A549 (cell line): ENCODE results near the gene C10orf90. TPM values are rescaled to one million over a fixed set of nuclear protein-coding genes. Genes with fewer than 3 reads are reported as not detected.

Experiments
- ATAC-seq, 2 experiments: fragments of 200-7000 bp in 1 of 2; fragments of >200 bp in 1 of 2; cut with Nextera tagmentation in 1 of 2; cut with Tn5 transposase in 1 of 2; 3 replicates each; pipeline versions ENCODE4 v1.8.0 to v1.9.1; 2018 to 2020; ENCODE audit warnings: mild to moderate bottlenecking in 1 of 2, moderate library complexity in 1 of 2
- CTCF ChIA-PET: fragments of 300-600 bp; sonication (Branson Sonifier 250); formaldehyde crosslinking; extraction: SDS; loops from one replicate; lab custom pipeline; 2021; ENCODE audit warnings: antibody characterized with exemption, inconsistent platforms; lab: Yijun Ruan, JAX
- POLR2A ChIA-PET: fragments of 350-600 bp; formaldehyde crosslinking; extraction: SDS; loops from one replicate; lab custom pipeline; 2021; ENCODE audit warnings: antibody characterized with exemption, inconsistent platforms; lab: Yijun Ruan, JAX
- DNase-seq, 2 experiments: peaks; one replicate each; pipeline versions ENCODE4 v3.0.0 to v3.0.0-alpha.2; 2011 to 2016; ENCODE audit warnings: low read depth in 1 of 2, low spot score in 1 of 2
- FAIRE-seq: peaks from 2 replicates; lab custom pipeline; 2011; peaks lifted over from hg19 to GRCh38; lab: Jason Lieb, UNC
- H3K27ac ChIP-seq, 2 experiments: fragments of >200 bp; sonication (Bioruptor Twin); formaldehyde crosslinking; 3 replicates each; pipeline ENCODE4 v1.5.1; 2016 to 2017
- H3K4me1 ChIP-seq: fragments of >200 bp; sonication (Bioruptor Twin); formaldehyde crosslinking; 3 replicates; pipeline ENCODE4 v1.6.1; 2016
- H3K4me2 ChIP-seq: fragments of >200 bp; sonication (Bioruptor Twin); formaldehyde crosslinking; 3 replicates; pipeline ENCODE4 v1.6.1; 2016
- H3K4me3 ChIP-seq: fragments of >200 bp; sonication (Bioruptor Twin); formaldehyde crosslinking; 3 replicates; pipeline ENCODE4 v1.5.1; 2016
- H3K9me3 ChIP-seq: fragments of >200 bp; sonication (Bioruptor Twin); formaldehyde crosslinking; 3 replicates; pipeline ENCODE4 v1.6.1; 2016
- CEBPB ChIP-seq, 2 experiments: fragments of >200 bp in 1 of 2; sonication (Bioruptor Twin) in 1 of 2; formaldehyde crosslinking in 1 of 2; IDR thresholded peaks; 2 replicates each; pipeline ENCODE4 v1.6.1; 2012 to 2016
- CHD4 ChIP-seq: fragments of 200-600 bp; sonication (generic); IDR thresholded peaks from 2 replicates; pipeline ENCODE4 v1.6.1; 2016; ENCODE audit warnings: antibody characterized with exemption, mild to moderate bottlenecking, borderline replicate concordance
- E2F6 ChIP-seq: IDR thresholded peaks from 2 replicates; pipeline ENCODE4 v1.6.1; 2012; ENCODE audit warnings: low read depth, borderline replicate concordance
- EHF ChIP-seq: fragments of 250-450 bp; sonication (Bioruptor Pico); IDR thresholded peaks from 2 replicates; pipeline ENCODE4 v1.5.0; 2020; ENCODE audit warnings: mild to moderate bottlenecking
- EHMT2 ChIP-seq: fragments of 200-600 bp; sonication (generic); IDR thresholded peaks from 2 replicates; pipeline ENCODE4 v1.6.1; 2016; ENCODE audit warnings: antibody characterized with exemption, low read depth, mild to moderate bottlenecking, moderate library complexity
- ESRRA ChIP-seq: fragments of 150-350 bp; IDR thresholded peaks from 2 replicates; pipeline ENCODE4 v1.6.1; 2014; ENCODE audit warnings: mild to moderate bottlenecking, low read length, borderline replicate concordance
- FOSB ChIP-seq: fragments of 250-450 bp; sonication (Bioruptor Pico); IDR thresholded peaks from 2 replicates; pipeline ENCODE4 v1.5.0; 2020; ENCODE audit warnings: mild to moderate bottlenecking, moderate library complexity
- NPAS2 ChIP-seq: fragments of 250-450 bp; sonication (Bioruptor Pico); IDR thresholded peaks from 2 replicates; pipeline ENCODE4 v1.8.0; 2022; ENCODE audit warnings: mild to moderate bottlenecking, moderate library complexity, borderline replicate concordance
- NR3C1 ChIP-seq: fragments of >200 bp; sonication (Bioruptor Twin); formaldehyde crosslinking; IDR thresholded peaks from 3 replicates; pipeline ENCODE4 v1.6.1; 2017
- RARB ChIP-seq: fragments of 250-450 bp; sonication (Bioruptor Pico); IDR thresholded peaks from 2 replicates; pipeline ENCODE4 v1.8.0; 2021; ENCODE audit warnings: mild to moderate bottlenecking, moderate library complexity
- RCOR1 ChIP-seq: fragments of 150-350 bp; IDR thresholded peaks from 2 replicates; pipeline ENCODE4 v1.6.1; 2014; ENCODE audit warnings: antibody characterized with exemption, low read length, low read depth
- RNF2 ChIP-seq: fragments of 200-600 bp; sonication (generic); IDR thresholded peaks from 2 replicates; pipeline ENCODE4 v1.6.1; 2016; ENCODE audit warnings: low read depth, mild to moderate bottlenecking, antibody characterized with exemption, moderate library complexity, borderline replicate concordance
- SMC3 ChIP-seq: fragments of >200 bp; sonication (Bioruptor Twin); formaldehyde crosslinking; IDR thresholded peaks from 3 replicates; pipeline ENCODE4 v1.6.1; 2018; ENCODE audit warnings: inconsistent platforms
- TFCP2L1 ChIP-seq: fragments of 250-450 bp; sonication (Bioruptor Pico); IDR thresholded peaks from 2 replicates; pipeline ENCODE4 v1.5.0; 2021; ENCODE audit warnings: mild to moderate bottlenecking
- TP53 ChIP-seq: fragments of 250-450 bp; sonication (Bioruptor Pico); IDR thresholded peaks from 2 replicates; pipeline ENCODE4 v1.5.0; 2021; ENCODE audit warnings: mild to moderate bottlenecking, moderate library complexity
- WGBS: methylation state at CpG from one replicate; pipeline ENCODE4 v1.1.6; 2017; ENCODE audit errors: missing lambda C conversion rate; 5-methylcytosine and 5-hydroxymethylcytosine counted together
- polyA plus RNA-seq, 4 experiments: library from polyadenylated mRNA; depleted of rRNA in 3 of 4; stranded (reverse); fragments of >200 nt; fragmentation: RNase III in 1 of 4; extraction: RNeasy Plus Mini Kit Qiagen cat#74134 plus additional on column Dnase treatment in 1 of 4; gene quantifications; 2 replicates in 3 of 4; 3 replicates in 1 of 4; pipeline ENCODE4 v1.2.3, GENCODE V29; 2011 to 2017
- TF ChIP-seq, protein P1 (sequence below): fragments of 200-600 bp; sonication (generic); IDR thresholded peaks from 2 replicates; pipeline ENCODE4 v1.6.1; 2016; ENCODE audit warnings: antibody characterized with exemption, mild to moderate bottlenecking, moderate library complexity
- TF ChIP-seq, protein P2 (sequence below): IDR thresholded peaks from 2 replicates; pipeline ENCODE4 v1.6.1; 2012

Gene C10orf90
- polyA plus RNA-seq, 2 of the 4 experiments (the other 2 are of a cell fraction), result 0.70 to 2.0 TPM

DNA sequence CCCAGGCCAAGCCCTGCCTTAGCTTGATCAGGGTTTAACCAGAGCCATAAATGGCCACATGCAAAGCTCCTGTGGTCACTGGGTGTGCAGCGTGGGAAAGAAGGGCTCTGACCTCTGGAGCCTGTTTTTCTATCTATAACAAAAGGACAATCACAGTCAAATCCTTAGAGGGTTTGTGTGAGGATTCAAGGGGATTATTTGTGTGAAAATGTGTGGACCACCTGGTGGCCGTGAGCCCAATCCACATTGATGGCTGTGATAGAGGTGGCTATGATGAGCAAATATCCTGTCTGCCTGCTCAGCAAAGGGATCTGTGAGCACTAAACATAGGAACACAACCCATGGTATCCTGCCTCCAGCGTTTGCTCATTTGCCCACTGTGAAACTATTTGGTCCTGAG is 107.1 kb downstream of the C10orf90 start (continued):
- TF ChIP-seq, protein P1, sequence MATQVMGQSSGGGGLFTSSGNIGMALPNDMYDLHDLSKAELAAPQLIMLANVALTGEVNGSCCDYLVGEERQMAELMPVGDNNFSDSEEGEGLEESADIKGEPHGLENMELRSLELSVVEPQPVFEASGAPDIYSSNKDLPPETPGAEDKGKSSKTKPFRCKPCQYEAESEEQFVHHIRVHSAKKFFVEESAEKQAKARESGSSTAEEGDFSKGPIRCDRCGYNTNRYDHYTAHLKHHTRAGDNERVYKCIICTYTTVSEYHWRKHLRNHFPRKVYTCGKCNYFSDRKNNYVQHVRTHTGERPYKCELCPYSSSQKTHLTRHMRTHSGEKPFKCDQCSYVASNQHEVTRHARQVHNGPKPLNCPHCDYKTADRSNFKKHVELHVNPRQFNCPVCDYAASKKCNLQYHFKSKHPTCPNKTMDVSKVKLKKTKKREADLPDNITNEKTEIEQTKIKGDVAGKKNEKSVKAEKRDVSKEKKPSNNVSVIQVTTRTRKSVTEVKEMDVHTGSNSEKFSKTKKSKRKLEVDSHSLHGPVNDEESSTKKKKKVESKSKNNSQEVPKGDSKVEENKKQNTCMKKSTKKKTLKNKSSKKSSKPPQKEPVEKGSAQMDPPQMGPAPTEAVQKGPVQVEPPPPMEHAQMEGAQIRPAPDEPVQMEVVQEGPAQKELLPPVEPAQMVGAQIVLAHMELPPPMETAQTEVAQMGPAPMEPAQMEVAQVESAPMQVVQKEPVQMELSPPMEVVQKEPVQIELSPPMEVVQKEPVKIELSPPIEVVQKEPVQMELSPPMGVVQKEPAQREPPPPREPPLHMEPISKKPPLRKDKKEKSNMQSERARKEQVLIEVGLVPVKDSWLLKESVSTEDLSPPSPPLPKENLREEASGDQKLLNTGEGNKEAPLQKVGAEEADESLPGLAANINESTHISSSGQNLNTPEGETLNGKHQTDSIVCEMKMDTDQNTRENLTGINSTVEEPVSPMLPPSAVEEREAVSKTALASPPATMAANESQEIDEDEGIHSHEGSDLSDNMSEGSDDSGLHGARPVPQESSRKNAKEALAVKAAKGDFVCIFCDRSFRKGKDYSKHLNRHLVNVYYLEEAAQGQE, result no peak
- TF ChIP-seq NR3C1, result no peak

DNA sequence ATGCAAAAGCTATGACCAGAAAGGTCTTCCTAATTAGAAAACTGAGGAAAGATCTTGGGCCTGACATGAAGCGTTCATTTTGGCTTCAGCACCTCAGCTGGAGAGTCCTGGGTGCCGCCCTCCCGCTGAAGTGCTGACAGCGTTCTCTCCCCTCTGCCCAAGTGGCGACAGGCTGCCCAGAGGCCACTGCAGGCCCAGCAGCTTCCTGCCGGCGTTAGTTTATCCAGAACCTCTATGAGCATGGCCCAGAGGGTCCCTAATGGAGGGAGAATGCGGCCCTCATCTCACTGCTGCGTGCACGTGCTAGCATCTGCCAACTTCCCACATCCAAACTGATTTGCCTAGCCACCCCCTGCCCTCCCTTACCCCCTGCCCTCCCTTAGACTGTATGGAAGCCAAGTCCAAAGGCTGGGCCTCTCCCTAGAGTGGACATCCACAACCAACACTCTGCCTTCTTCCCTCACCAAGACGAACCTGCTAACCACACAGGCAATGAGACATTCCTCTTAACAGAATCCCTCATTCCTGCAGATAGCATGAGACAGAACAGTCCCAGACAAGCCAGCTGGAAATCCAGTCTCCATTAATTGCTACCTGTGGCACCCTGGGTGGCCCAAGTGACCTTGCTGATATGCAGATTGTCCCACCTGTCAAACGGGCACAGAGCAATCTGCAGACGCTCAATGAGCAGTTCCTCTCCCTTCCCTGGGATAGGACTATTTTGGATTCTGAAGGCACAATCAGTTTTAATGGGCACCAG is 108.4 kb downstream of the C10orf90 start:
- Histone ChIP-seq H3K4me1 (no peaks in the 10 kb centered on the region), H3K27ac (no peak overlapping the region), H3K4me2 (no peak overlapping the region), H3K9me3 (no peaks in the 10 kb centered on the region), H3K4me3 (no peak overlapping the region)
- DNase-seq, result no peak
- 63% methylated on average over 13 of the region's 13 CpGs for WGBS
- ATAC-seq, result no peak; a peak in 1 of 6 replicates
- FAIRE-seq, result no peak
- ChIA-PET POLR2A (no interaction called here), CTCF (no interaction called here)
- TF ChIP-seq ESRRA, result no peak
- no peak for TF ChIP-seq RNF2
- no peak for TF ChIP-seq RARB (CRISPR knock-in tag)
- no peak for TF ChIP-seq EHMT2
- TF ChIP-seq CHD4, result no peak
- TF ChIP-seq RCOR1, result no peak
- no peak for TF ChIP-seq TP53 (CRISPR knock-in tag)
- no peak for TF ChIP-seq NR3C1
- TF ChIP-seq CEBPB (IDR thresholded peaks at IDR 0.05), result no peak
- no peak for TF ChIP-seq TFCP2L1 (CRISPR knock-in tag)

DNA sequence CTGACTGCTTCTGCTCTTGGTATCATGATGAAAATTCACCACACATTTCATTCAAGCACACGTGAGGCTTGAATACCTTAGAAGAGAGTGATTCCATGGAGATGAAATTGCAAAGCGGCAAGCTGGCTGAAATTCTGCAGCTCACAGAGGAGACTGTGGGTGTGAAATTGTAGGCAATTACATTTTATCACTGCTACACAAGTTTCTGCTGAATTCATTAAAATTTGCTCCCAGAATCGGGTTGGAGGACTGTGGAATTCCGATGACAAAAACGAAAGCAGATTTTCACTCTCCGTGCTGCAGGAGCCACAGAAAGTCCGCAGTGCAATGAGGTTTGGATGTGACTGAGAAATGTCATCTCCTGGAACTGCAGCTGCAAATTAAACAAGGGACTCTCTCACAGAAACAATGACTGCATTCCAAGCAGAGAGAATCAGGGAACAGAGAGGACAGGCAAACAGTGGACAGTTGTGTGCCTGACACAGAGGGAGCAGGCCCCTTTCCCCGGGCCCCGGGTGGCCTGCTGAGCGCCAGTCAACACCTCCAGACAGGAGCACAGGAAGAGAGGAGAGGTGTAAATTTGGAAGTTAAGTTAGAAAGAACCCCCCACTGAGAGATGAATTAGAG is 109.1 kb downstream of the C10orf90 start:
- no peak for FAIRE-seq
- DNase-seq, result no peak
- no peaks in the 10 kb centered on the region for H3K9me3 ChIP-seq
- H3K4me1 ChIP-seq, result no peaks in the 10 kb centered on the region
- H3K4me3 ChIP-seq, result no peak overlapping the region
- CTCF ChIA-PET, result no interaction called here
- WGBS, result 66% methylated on average over 10 of the region's 10 CpGs
- TF ChIP-seq FOSB (no peak), SMC3 (no peak), EHF (no peak), TFCP2L1 (CRISPR knock-in tag) (no peak), NR3C1 (no peak), E2F6 (no peak), NPAS2 (CRISPR knock-in tag) (no peak)
- TF ChIP-seq, protein P2, sequence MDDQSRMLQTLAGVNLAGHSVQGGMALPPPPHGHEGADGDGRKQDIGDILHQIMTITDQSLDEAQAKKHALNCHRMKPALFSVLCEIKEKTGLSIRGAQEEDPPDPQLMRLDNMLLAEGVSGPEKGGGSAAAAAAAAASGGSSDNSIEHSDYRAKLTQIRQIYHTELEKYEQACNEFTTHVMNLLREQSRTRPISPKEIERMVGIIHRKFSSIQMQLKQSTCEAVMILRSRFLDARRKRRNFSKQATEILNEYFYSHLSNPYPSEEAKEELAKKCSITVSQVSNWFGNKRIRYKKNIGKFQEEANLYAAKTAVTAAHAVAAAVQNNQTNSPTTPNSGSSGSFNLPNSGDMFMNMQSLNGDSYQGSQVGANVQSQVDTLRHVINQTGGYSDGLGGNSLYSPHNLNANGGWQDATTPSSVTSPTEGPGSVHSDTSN, result no peak
- ATAC-seq, result no peak
- H3K27ac ChIP-seq, result no peak overlapping the region
- POLR2A ChIA-PET, result no interaction called here
- H3K4me2 ChIP-seq, result no peak overlapping the region
